Activated CD4-positive, alpha-beta T cell treated with anti-CD3 and anti-CD28 coated beads, Interleukin-2, Interleukin-6, amounts not matched to agents 100 ng/mL and 50 ng/mL, durations not matched to agents 16 hours and 8 hours (primary cell): Measurements from ENCODE around the gene RTP3.

Source experiments
- DNase-seq: peaks from one replicate; pipeline ENCODE4 v3.0.0-alpha.2; 2020

Gene RTP3

DNA sequence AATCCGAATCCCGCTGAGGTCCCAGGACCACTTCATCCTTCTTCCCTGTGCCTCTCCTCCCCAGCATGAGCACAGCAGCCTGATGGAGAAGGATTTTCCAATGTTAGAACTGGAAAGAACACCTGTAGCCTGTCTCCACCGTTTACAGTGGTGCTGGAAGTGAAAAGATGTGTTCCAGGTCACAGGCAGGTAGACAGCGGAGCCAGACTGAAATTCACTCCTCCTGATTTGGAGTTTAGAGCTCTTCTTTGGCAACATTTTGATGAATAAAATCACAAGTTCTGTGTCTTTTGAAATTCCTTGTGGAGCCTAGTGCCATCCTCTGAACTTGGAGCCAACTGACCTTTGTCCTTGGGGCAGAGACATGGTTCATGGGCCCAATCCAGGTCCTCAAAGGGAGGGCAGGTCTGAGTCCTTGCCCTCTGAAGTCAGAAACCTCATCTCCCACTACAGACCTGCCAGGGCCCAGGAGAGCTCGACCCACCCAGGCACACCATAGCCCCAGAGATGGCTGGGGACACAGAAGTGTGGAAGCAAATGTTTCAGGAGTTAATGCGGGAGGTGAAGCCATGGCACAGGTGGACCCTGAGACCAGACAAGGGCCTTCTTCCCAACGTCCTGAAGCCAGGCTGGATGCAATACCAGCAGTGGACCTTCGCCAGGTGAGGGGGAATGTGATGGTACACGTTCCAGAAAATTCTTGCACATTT lies at the start of gene RTP3:
TSS of gene RTP3 (plus strand) at position 421 of the 710 bp plus-strand sequence. CDS start at position 508, 87 bp downstream.
- no peak for DNase-seq

DNA sequence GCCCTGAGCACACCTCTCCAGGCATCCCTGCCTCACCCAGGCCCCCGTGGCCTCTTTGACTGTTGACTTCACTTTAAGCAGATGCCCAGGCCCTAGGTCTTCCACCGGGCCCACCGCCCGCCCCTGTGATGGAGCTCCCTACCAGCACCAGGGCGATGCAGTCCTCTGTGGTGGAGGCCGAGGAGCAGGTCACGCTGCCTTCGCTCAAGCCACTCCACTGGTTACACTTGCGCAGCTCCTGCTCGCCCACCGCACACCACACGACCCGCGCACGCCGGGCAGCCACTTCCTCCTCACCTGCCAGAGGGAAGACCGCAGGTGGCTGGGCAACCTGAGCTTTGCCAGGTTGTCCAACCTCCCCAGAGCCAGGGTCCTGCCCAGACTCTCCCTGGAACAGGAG lies 49.1 kb upstream of the RTP3 start:
- DNase-seq = no peak

DNA sequence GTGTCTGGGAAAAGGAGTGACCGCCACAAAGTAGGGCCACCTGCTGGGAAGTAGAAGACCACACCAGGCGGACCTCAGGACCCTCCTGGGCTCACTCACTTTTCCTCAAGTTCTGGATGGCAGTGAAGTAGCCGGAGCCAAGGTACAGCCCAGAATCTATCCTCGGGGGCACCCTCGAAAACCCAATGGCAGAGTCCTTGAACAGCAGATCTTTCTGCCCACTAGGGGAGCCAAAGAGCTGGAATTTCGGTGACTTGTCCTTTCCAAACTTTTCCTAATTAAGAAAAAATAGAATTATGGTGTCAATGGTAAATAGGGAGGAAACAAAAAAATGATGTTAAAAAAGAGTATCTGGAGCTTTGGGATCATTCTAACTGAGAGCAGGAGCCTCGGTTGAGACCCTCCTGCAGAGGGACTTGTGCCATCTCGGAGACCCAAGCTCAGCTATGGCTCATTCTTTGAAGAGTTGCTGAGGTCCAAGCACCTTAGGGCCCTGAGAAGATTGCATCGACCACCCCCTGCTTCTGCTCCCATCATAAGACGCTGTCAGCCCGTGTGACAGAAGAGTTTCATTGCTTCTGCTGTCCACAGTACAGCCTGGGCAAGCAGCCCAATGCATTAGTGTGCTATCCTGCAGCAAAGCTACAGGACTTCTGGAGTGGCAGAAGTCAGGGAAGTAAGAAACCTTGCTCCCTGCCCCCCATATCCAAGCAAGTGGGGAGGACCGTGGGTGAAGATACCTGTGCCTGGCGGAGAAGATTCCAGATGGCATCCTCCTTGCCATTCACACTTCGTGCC lies 47.8 kb upstream of the RTP3 start:
- no peak for DNase-seq

DNA sequence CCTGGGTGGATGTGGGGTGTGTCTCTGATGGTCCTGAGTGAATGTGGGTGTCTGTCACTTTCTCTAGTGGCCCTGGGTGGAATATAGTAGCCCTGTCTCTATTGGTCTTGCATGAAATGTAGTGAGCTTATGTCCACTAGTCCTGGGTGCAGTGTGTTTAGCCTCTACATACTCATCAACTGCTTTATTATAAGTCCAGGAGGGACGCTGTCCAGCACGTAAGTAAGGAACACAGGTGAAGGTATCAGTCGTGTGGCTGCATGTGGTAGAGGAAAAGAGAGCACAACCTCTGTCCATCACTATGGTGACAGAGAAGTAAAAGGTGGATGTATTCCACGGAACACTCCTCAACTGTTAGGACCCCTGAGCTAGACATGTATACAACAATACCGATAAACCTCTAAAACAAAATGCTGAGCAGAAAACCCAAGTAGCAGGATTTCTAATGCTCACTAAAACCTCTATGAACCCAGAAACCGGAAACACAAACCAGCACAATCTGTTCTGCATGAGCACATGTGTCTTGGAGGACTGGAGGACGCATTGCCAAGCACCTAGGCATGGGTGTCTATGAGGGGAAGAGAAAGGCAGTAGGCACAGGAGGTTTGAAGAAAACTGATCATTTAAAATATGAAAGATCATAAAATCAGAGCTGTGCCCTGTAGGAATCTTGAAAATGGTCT lies 44.1 kb upstream of the RTP3 start:
- no peak for DNase-seq

DNA sequence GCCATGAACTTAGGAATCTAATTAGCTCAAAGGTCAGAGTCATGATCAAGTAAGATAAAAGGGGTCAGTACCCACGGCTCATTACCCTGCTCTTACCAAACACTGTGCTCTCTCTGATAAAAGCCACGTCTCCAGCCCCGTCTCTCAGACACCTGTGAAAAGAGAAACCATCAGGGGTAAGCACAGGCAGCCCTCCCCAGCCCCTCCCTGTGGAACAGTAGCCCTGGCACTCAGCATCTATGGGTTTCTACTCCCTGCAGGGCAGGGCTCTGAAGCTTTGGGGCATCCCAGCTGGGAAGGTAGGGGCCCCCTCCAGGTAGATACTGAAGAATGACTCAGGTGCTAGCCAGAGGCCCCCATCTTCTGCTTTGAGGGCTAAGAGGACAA lies 43.6 kb upstream of the RTP3 start:
- no peak for DNase-seq

DNA sequence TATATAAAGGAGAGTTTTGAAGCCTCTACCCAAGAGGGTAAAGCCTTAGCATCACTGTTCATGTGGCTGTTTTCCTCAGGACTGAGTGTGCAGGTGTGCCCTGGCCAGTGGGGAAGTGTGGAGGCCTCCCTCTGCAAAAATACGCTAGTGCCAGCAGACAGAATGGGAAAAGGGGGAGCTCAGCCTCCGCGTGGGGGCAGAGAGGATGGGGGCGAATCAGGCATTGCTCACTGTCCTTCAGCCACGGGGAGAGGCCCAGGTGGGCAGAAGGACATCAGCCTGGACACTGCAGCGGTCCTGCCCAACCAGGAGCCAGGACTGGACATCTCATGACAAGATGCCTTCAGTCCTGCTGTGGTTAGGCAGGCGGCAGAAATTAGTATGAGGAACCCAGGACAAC lies 43.2 kb upstream of the RTP3 start:
- DNase-seq = no peak

DNA sequence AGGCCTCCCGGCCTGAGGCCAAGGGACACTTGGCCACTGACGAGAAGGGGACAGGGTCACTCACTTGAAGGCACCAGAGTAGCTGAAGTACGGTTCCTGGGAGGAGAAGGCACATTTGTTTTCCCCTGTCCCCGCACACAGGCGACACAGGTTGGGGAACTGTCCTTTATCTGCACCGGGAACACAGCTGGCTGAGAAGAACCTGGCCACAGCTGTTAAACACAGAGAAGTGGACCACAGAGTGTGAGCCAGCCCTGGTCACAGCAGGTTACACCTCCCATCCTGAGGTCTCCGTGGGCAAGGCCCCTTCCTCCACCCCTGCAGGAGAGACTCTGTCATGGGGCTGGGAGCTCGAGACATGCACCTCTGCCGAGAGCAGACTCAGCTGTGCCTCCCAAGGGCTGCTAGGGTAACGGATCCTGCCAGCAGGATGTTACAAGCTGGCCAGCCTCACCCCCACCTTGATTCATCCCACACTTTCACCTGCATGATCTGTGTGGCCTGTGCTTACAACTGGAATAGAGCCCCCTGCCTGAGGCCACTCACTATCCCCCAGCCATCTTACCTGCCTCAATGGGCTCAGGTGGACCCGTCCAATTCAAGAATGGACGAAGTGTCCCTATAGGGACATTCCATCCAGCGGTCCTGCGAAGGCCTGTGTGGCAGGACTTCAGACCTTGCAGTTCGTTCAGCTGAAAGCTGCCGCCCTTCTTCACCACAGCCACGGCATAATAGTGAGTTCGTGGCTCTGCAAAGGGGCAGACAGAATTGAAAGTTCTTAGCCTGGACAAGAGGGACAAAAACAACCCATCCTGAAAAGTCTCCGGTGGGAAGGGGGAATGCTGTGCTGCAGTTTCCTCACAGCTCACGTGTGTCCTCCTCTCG lies 42.3 kb upstream of the RTP3 start:
- DNase-seq = no peak

DNA sequence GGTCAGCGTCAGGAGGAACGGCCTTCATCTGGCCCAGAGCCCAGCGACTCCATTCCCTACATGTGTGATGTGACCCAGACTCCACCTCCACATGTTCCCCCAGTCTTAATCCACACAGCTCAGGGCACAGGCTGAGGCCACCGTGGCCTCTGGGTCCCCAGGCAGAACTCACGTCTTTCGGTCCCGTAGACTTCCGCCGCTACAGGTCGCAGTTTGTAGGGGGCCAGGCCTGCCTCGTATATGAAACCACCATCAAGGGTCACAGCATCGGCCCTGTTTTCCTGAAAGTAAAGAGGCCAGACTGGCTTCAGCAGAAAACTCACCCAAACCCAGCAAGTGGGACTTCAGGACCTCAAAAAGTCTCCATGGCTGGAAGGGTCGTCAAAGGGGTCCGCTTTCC lies 41.7 kb upstream of the RTP3 start:
- no peak for DNase-seq

DNA sequence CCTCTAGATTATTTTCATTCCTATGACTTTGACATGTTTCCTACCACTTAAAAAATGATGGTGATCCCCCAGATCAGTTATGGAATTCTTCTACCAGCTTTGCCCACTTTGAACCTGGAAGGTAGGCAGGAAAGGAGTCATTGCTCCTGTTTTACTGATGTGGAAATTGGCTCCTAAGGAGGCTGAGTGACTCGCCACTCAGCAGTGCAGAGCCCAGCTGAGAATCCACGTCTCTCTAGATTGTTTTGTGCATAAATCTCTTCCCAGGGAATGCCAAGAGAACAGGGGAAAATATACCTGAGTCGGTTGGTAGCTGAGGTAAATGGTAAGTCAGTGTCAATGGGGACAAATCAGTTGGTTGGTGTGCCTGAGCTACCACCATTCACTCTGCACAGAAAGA lies 37.7 kb upstream of the RTP3 start:
- DNase-seq = no peak

DNA sequence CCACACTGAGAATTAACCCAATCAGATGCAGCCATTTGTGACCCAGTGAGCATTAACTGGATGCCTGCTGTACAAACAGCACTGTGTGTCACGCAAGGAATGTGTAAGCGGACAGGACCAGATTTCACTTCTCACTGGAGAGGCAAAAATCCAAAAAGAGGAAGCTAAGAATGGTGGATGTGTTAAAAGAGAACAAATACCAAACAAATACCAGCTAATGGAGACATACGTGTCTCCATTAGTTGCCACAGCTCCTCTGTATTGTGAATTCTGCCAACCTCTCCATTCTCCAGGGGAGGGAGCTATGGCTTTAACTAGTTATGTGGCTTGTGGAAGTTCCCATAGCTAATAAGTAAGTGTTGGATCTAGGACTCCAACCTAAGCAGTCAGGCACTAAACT lies 35.7 kb upstream of the RTP3 start:
- no peak for DNase-seq

DNA sequence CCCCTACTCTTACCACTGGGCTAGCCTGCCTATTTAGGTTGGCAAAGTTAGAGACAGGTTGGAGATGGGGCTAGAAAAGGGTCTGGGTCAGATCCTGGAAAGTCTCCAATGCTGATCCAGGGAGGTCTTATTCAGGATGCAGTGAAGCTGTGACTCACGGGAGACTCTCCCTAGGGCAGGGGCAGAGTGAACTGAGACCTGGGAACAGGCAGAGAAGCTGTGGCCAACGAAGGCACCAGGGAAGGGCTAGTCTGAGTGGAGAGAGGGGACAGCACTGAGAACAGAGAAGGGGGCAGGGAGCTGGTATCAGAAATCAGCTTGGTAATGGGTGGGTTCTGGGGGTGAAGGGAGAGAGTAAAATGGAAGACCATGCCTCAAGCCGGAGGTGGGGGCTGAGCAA lies 35.3 kb upstream of the RTP3 start:
- DNase-seq = no peak

DNA sequence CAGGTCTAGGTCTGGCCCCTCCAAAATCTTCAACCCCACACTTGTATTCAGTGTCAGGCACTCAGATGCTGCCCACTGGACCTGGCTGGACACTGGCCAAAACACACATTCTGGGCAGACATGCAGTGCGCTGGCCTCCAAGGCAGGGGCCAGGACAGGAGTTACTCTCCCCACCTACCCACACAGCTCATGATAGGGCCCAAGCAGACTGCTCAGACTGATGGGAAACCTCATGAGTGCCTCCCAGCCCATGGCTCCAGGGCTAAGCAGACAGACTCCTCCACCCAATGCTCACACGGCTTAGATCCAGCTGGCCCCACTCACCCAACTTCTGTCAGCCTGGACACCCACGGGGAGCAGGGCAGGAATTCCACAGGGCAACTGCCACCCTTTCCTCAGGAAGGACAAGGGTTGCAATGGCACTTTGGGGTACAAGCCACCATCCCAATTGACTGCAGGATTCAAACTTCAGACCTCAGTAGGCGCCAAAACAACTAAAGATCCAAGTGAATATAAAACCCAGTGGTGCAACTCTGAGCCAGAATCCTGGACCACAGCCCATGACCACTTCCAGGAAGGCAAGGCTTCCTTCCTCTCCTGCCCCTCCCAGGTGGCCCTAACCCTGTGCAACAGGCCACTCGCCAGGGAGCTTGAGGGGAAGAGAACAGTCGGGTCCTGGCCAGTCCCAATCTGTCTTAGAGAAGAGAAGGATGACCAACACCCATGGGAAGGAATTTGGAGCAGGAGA lies 34.5 kb upstream of the RTP3 start:
- DNase-seq = no peak

DNA sequence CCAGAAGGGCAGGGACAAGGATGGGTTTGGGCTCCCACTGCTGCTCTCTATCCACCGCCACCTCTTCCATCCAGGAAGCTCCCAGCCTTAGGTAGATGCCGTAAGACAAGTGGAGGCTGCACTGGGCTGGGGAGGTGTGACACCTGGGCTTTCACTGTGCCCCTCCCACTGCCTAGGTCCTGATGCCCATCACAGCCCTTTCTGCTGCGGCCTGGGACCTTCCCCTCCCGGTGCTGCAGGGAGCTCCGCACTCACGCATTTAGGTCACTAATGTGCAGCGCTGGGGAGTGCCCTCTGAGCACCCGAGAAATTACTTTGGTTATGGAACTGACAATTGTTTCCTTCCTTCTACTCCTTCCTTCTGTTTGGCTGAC lies 33.9 kb upstream of the RTP3 start:
- DNase-seq = no peak

DNA sequence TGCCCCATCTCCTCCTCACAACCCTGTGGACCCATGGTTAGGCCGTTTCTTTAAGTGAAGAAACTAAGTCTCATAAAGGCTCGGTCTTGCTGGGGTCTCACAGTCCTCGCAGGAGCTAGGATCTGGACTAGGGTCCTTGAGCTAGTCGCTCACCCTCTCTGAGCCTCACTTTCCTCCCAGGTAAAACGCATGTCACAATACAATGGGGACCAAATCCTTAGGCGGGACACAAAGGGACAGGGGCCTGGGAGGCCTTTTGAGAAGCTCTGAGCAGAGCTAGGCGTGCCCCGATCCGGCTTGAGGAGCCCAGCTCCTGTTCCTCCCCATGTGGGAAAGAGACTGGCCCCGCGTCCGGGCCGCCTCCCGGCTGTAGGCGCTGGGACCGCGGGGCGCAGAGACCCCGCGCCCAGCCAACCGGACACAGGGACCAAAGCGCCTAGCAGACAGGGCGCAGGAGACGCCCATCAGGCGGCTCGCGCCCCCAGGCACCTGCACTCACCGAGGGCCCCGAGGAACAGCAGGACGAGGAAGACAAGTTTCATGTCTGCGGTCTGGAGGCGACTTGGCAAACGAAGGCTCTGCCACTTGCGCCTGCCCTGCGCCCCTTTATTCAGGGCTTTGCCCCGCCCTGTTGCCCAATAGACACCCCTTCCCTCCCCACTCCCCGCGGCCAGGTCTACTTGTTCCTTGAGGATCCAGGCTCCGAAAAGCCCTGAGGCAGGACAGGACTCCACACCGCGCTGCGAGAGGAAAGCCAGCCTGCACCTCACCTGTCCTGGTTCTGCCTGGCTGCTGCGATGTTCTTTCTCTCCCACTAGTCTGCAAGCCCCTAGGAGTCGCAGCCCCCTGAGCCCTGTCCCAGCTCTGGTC lies 33.2 kb upstream of the RTP3 start, which contains the start of gene LTF:
TSS of gene LTF (minus strand) at position 580 of the 870 bp plus-strand sequence. CDS start at position 542, 38 bp downstream.
- no peak for DNase-seq

DNA sequence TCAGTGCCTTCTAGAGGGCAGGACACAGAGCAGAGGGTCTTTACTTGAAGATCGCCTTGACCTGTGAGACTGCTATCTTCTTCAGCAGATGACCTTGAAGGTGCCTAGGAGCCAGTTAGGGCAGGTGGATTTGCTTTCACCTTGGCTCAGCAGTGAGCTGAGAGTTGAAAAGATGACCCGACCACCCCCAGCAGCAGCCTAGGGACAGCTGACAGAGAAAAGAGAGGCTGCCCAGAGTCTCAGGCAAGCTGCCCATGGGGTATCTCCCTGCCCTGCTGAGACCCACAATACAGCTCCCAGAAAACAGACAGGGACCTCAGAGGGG lies 32.6 kb upstream of the RTP3 start:
- DNase-seq = no peak

DNA sequence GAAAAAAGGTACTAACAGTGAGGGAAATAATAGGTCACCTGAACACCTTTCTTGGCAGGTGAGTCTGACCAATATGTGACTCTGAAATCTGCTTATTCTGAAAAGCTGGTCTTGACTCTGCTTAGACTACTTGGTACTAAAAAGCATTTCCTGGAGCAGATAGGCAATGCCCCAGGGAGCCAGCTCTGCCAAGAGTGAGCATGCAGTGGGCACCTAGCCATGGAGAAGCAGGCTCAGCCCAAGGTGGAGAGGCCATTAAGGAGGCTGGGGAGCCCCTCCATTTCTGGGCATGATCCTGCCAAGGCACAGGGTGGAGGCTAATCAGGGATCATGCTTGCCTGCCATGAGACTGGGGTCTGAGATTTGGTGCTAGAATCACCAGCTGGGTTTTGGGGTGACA lies 31.5 kb upstream of the RTP3 start:
- no peak for DNase-seq

DNA sequence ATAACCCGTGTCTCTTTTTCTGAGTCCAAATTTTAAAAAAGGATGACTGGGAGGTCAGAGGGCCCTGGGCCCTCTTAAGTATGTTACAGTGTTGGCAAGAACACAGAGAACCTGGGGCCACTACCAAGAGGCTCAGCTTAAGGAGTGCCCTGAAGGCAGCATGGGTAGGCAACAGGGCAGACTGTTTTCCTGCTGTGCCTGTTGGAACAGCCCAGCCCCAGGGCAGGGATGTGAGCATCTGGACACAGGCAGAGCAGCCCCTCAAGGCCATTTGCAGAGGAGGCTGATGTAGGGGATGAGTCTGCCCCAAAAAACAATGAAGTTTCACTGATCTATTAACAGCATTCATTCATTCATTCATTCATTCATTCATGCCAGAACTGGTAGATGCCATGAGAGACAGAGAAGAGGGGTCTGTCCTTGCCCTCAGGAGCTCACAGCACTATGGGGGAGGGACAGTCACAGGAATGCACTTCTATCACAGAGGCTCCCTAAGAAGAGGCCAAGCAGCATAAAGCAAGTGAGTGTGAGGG lies 30.8 kb upstream of the RTP3 start:
- no peak for DNase-seq

DNA sequence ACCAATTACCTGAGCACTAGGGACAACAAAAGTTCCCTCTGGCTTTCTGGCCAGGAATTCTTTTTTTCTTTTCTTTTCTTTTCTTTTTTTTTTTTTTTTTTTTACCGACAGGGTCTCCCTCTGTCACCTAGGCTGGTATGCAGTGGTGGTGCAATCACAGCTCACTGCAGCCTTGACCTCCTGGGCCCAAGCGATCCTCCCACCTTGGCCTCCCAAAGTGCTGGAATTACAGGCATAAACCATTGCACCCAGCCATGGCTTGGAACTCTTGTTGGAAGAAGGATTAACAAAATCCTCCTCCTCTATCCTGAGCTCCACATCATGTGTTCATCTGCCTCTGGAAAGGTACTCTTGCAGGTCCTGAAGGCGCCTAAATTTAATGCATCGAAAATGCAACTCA lies 30.2 kb upstream of the RTP3 start:
- no peak for DNase-seq

DNA sequence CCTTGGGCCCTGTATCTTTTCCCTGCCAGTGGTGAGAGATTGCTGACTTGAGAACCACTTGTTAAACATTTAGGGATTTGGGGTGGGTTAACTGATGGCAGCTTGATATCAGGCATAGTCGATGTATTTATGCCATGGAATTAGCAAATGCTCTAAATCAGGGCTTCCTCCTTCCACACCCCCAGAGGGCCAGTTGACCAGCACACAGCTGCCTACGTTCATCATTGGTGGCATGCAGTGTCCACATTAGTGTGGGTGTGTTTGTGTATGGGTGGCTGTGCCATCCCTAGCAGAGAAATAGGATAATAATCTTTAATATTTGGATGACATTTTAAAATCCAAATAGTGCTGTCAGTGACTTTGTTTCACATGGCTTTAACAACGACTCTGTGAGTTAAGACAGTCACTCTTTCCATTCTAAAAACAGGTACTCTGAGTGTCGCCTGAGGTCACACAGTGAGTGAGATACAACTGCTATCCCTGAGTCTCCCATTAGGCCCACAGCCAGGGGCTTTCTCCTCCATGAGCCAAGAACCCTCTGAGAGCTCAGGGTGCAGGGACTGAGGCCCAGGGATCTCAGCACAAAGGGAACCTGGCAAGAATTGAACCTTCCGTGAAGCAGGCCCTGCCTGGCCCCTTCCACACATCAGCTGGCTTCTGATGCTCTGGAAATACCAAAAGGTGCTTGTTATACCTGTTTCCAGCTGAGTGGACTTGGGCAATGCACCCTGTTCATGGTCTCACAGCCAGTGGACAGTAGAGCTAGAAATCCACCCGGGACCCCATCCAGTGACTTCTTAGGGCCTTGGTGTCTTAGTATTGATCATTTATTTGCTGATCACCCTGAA lies 28.8 kb upstream of the RTP3 start:
- DNase-seq = no peak
